T-helper 17 cell (primary cell): ENCODE results near the gene SIAH3. TPM values are rescaled to one million over a fixed set of nuclear protein-coding genes. Genes with fewer than 3 reads are reported as not detected.
"Not testable (repeated sequence)": the region's sequence is repeated elsewhere in the genome, so short reads cannot be mapped to it uniquely, and the experiment has no call there.

Source experiments
- ATAC-seq: fragments of 150-1000 bp; cut with Tn5 transposase; 2 replicates; pipeline ENCODE4 v1.10.0; 2021; ENCODE audit warnings: mild to moderate bottlenecking, moderate library complexity
- DNase-seq, 3 donors: peaks; one replicate each; pipeline versions ENCODE4 v3.0.0 to v3.0.0-alpha.2; 2020 to 2021
- H3K9me3 ChIP-seq: one replicate; pipeline ENCODE4 v1.7.0; 2013; ENCODE audit warnings: low read length, mild to moderate bottlenecking; ENCODE audit not compliant: control insufficient read depth, poor library complexity, severe bottlenecking
- H3K27ac Mint-ChIP-seq: one replicate; pipeline ENCODE4 v1.8.0; 2022; ENCODE audit warnings: mild to moderate bottlenecking, moderate library complexity, mixed read lengths
- H3K27me3 Mint-ChIP-seq: one replicate; pipeline ENCODE4 v1.8.0; 2022; ENCODE audit warnings: mixed read lengths
- H3K36me3 Mint-ChIP-seq: one replicate; pipeline ENCODE4 v1.8.0; 2022; ENCODE audit warnings: low read depth, mixed read lengths
- H3K4me1 Mint-ChIP-seq: one replicate; pipeline ENCODE4 v1.8.0; 2022; ENCODE audit warnings: mild to moderate bottlenecking, mixed read lengths
- H3K4me3 Mint-ChIP-seq: one replicate; pipeline ENCODE4 v1.8.0; 2022; ENCODE audit warnings: mild to moderate bottlenecking, moderate library complexity, mixed read lengths
- total RNA-seq, 4 donors: library from RNA in 2 of 4; stranded (reverse) in 2 of 4; gene quantifications; one replicate each; pipeline ENCODE4 v1.2.3 and lab custom pipeline; 2022 to 2026

Gene SIAH3
- total RNA-seq, 2 donors from 2014 or later: 0.10 to 0.15 TPM

DNA sequence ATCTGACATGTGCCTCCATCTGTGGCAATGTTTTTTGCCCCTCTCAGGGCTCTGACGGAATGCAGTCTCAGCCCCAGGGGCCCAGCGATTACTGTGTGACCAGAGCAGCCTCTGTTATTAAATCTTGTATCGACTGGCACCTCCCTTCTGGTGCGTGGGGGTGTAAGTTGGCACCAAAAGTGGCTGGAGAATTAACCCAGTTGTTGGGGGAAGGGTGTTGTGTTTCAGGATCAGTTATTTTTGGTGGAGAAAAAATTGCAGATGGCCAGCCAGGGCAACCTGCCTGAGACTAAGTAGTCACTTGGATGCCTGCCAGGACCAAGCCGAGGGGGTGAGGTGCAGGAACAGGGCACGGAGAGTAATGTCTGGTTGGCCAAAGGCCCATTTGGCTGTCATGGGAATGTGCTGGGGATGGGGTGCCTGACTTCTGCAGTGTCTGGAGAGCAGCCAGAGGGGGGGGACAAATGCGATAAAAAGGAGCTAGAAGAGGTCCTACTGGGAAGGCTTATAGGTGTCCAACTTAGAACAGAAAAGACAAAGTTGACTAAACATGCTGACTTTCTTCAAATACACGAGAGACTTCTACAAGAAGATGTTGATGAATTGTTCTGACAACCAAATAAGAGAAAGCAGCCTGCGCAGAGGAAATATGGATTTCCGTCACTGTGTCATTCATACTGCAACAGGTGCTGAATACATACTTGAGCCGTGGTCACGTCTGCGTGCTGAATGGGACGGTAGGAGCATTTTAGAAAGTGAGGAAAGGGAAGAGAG is 69.8 kb downstream of the SIAH3 start:
- Mint-ChIP-seq H3K27ac (no peak overlapping the region), H3K4me1 (peaks cover 15% of the 10 kb centered on the region), H3K4me3 (peak overlapping the region; percentile 28), H3K36me3 (no peaks in the 10 kb centered on the region), H3K27me3 (peaks cover 12% of the 10 kb centered on the region)
- DNase-seq (no peak), ATAC-seq (no peak)
- H3K9me3 ChIP-seq: no peaks in the 10 kb centered on the region

- H3K27me3 Mint-ChIP-seq: peaks cover 26% of the 10 kb centered on the region
- no peak for ATAC-seq
- no peaks in the 10 kb centered on the region for H3K36me3 Mint-ChIP-seq
- H3K27ac Mint-ChIP-seq: no peak overlapping the region
- no peaks in the 10 kb centered on the region for H3K9me3 ChIP-seq
- no peak for DNase-seq
- no peak overlapping the region for H3K4me3 Mint-ChIP-seq
- H3K4me1 Mint-ChIP-seq: peaks cover 4% of the 10 kb centered on the region
Measured at GRCh38 chr13:45779901-45780300, 71.7 kb downstream of the SIAH3 start.

- Mint-ChIP-seq H3K36me3 (no peaks in the 10 kb centered on the region), H3K4me3 (no peak overlapping the region), H3K27ac (no peak overlapping the region), H3K27me3 (peaks cover 30% of the 10 kb centered on the region), H3K4me1 (peaks cover 2% of the 10 kb centered on the region)
- no peaks in the 10 kb centered on the region for H3K9me3 ChIP-seq
- DNase-seq: no peak
- no peak for ATAC-seq
Measured at GRCh38 chr13:45778882-45779281, 72.7 kb downstream of the SIAH3 start.

- H3K27ac Mint-ChIP-seq: no peak overlapping the region
- H3K27me3 Mint-ChIP-seq: peaks cover 25% of the 10 kb centered on the region
- no peaks in the 10 kb centered on the region for H3K9me3 ChIP-seq
- no peak overlapping the region for H3K4me3 Mint-ChIP-seq
- ATAC-seq (no peak), DNase-seq (no peak)
- no peaks in the 10 kb centered on the region for H3K36me3 Mint-ChIP-seq
- H3K4me1 Mint-ChIP-seq: peaks cover 2% of the 10 kb centered on the region
Measured at GRCh38 chr13:45776748-45777147, 74.8 kb downstream of the SIAH3 start.

DNA sequence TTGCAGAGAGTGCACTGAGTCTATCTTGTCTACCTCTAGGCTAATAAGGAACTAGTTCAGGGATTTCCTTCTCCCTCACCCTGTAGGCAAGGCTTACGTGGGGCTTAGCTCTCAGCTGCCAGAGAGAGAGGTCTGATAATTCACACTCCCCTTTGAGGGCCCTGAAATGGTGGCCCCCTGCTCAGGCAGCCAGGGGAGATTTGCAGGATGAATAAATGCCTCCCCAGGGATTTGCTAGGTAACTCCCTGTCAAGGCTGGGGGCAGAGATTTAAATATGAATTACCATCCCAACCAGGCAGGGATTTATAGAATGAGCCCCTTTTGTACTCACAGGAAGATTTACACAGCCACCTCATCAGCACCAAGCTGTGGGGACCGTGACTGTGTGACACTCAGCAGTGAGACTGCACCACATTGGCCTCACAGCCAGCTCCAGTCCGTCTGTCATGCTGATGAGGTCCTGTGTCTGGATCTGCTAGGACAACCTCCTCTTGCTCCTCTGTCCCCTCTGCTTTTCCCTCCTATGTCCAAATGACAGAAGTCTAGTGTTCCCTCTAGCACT is 76.1 kb downstream of the SIAH3 start:
- no peak overlapping the region for H3K4me3 Mint-ChIP-seq
- peak overlapping the region; percentile 41 for H3K27ac Mint-ChIP-seq

DNA sequence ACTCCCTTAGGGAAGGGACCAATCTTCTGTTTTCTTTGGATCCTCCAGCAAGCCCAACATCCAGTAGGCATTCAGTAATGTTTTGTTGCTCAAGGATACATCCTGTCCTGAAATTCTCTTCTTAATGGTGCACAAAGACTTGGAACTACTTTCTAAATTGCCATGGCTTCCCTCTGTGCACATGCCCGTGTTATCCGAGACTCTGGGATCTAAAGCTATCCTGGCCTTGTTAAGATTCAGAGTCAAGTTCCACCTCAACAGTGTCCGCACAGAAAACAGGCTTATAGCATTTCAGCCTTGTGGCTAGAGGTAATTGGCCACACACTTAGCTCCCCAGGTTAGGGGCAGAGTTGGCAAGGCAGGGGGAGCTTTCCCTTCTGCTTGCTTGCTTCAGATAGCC is 77.6 kb downstream of the SIAH3 start:
- H3K27me3 Mint-ChIP-seq: peaks cover 21% of the 10 kb centered on the region
- H3K4me3 Mint-ChIP-seq: no peak overlapping the region
- no peak for ATAC-seq
- no peak for DNase-seq
- no peak overlapping the region for H3K27ac Mint-ChIP-seq
- peaks cover 2% of the 10 kb centered on the region for H3K4me1 Mint-ChIP-seq
- no peaks in the 10 kb centered on the region for H3K36me3 Mint-ChIP-seq
- no peaks in the 10 kb centered on the region for H3K9me3 ChIP-seq

More for the DNA sequence above, 76.1 kb downstream of the SIAH3 start:
- Mint-ChIP-seq H3K27me3 (peaks cover 22% of the 10 kb centered on the region), H3K4me1 (peaks cover 2% of the 10 kb centered on the region), H3K36me3 (no peaks in the 10 kb centered on the region)
- ATAC-seq (no peak), DNase-seq (no peak)
- H3K9me3 ChIP-seq: no peaks in the 10 kb centered on the region

DNA sequence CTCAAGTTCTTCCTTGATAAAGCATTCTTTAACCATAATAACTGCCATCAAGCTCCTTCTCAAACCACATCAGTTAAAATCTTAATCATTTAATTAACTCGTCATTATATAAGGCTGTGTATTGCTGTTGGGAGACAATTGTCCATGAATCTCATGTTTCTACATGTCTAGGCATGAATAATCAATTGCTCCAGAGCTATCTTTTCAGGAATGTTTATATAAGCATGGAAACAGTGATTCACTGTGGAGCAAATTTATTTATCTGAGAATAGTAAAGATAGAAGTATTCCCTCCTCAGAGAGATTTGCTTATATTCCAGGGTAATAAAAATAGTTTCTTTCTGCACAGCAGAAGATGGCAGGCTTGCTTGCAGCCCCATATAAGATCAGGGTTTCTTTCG is 78.3 kb downstream of the SIAH3 start:
- Mint-ChIP-seq H3K4me1 (peaks cover 2% of the 10 kb centered on the region), H3K36me3 (no peaks in the 10 kb centered on the region), H3K27me3 (peaks cover 26% of the 10 kb centered on the region), H3K4me3 (no peak overlapping the region), H3K27ac (no peak overlapping the region)
- no peaks in the 10 kb centered on the region for H3K9me3 ChIP-seq
- ATAC-seq (no peak), DNase-seq (no peak)

DNA sequence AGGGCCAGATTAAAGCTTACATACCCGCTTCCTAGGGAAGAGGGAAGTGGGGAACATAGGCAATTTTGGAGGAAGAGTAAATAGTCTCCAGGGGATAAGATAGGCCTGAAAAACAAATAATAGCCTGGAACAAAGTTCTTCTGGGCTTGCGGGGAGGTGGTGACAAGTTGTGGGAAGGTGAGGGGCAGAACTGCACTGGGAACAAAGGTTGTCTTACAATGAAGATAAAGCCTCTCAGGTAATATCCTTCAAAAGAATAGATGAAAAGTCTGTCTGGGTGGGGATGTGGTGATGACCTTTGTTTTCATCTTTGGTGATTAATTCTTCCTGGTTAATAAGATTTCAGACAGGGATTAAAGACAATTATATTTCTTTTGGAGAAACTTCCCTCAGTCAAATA is 80.7 kb downstream of the SIAH3 start:
- H3K4me1 Mint-ChIP-seq: peaks cover 2% of the 10 kb centered on the region
- DNase-seq: no peak
- H3K9me3 ChIP-seq: no peaks in the 10 kb centered on the region
- no peaks in the 10 kb centered on the region for H3K36me3 Mint-ChIP-seq
- H3K27me3 Mint-ChIP-seq: peaks cover 15% of the 10 kb centered on the region
- no peak for ATAC-seq
- H3K27ac Mint-ChIP-seq: no peak overlapping the region
- no peak overlapping the region for H3K4me3 Mint-ChIP-seq

DNA sequence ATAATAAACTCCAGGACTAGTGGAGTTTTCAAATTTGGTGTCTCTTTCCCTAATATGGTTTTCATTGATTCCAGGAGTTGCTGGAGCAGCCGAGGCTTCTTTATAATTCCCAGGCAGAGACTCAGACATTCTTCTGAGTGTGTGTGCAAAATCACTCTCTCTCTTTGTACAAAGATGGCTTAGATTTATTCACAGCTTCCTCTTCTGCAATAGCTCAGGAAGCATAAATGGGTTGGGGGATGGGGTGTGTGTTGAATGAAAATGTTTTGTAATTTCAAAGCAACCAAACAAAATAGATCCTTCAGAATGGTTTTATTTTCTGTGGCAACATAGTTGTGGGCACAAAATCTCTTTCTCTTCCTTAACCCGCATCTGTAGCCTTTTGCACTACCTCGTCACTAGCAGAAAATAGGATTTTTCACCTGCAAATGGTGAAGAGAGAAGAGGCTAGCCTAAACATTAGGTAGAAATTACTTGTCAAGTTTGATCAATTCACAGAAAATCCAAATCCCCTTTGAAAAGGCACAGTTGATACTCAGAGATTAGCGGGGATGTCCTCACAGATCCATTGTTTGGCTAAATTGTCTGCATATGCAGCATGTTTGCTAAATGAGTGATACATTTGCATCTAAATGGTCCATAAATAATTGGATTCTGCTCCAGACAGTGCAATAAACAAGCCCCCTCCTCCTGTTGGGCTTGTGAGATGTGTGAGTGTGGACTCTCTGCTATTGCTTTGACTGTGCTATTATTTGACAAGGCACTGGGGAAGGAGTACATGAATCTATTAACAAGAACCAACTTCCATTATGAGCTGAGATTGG is 82.7 kb downstream of the SIAH3 start:
- no peaks in the 10 kb centered on the region for H3K9me3 ChIP-seq
- H3K27ac Mint-ChIP-seq: no peak overlapping the region

DNA sequence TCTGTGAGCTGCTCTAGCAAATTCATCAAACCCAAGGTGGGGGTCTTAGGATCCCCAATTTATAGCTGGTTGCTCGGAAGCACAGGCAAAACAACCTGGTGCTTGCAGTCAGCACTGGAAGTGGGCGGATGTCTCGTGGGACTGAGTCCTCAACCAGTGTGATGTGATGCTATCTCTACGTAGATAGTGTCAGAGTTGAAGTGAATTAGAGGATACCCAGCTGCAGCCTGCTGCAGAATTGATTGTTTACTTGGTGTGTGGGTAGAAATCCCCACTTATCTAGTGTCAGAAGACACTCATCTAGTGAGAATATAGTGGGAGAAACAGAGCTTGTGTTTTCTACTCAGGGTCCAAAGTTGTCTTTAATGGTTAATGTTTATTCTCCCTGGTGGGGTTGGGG is 86.1 kb downstream of the SIAH3 start:
- Mint-ChIP-seq H3K27me3 (peaks cover 20% of the 10 kb centered on the region), H3K27ac (no peak overlapping the region), H3K4me1 (no peaks in the 10 kb centered on the region), H3K4me3 (no peak overlapping the region), H3K36me3 (no peaks in the 10 kb centered on the region)
- DNase-seq (no peak), ATAC-seq (no peak)
- no peaks in the 10 kb centered on the region for H3K9me3 ChIP-seq

More for the DNA sequence above, 82.7 kb downstream of the SIAH3 start:
- ATAC-seq: no peak
- no peaks in the 10 kb centered on the region for H3K36me3 Mint-ChIP-seq
- H3K27me3 Mint-ChIP-seq: peaks cover 12% of the 10 kb centered on the region
- no peak overlapping the region for H3K4me3 Mint-ChIP-seq
- H3K4me1 Mint-ChIP-seq: no peaks in the 10 kb centered on the region
- DNase-seq: no peak

- H3K9me3 ChIP-seq: no peaks in the 10 kb centered on the region
- Mint-ChIP-seq H3K36me3 (no peaks in the 10 kb centered on the region), H3K4me3 (no peak overlapping the region), H3K4me1 (no peaks in the 10 kb centered on the region), H3K27ac (no peak overlapping the region), H3K27me3 (peaks cover 16% of the 10 kb centered on the region)
- DNase-seq (no peak), ATAC-seq (no peak)
Measured at GRCh38 chr13:45763419-45763818, 88.1 kb downstream of the SIAH3 start.

DNA sequence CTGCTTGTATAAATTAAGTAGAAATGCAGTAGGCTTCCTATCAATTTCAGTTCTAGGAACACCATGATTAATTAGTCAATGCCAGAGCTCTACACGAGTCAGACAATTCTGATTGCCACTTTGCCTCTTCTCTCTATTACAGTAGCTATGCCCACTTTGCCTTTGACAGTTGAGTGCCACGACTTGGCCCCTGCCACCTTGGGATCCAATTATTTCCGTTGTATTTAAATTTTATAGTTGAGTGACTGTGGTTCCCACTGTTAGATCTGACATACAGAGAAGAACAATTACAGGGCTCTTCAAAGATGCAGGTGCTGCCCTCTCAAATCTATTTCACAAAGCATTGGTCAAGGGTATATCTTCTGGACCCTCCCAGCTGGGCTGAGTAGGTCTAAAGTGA is 94.0 kb downstream of the SIAH3 start:
- not testable (repeated sequence) for H3K27me3 Mint-ChIP-seq, H3K36me3 Mint-ChIP-seq, DNase-seq, H3K4me1 Mint-ChIP-seq, H3K4me3 Mint-ChIP-seq, H3K27ac Mint-ChIP-seq, ATAC-seq, H3K9me3 ChIP-seq

DNA sequence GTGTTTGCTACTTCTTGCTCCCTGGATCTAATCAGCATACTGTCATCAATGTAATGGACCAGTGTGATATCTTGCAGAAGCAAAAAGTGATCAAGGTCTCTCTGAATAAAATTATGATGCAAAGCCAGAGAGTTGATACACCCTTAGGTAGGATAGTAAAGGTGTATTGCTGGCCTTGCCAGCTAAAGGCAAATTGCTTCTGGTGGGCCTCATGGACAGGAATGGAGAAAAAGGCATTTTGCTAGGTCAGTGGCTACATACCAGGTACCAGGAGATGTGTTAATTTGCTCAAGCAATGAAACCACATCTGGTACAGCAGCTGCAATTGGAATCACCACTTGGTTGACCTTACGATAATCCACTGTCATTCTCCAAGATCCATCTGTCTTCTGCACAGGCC is 95.1 kb downstream of the SIAH3 start:
- not testable (repeated sequence) for ATAC-seq, H3K36me3 Mint-ChIP-seq, DNase-seq, H3K9me3 ChIP-seq, H3K27ac Mint-ChIP-seq, H3K4me1 Mint-ChIP-seq, H3K27me3 Mint-ChIP-seq, H3K4me3 Mint-ChIP-seq
